GM18861 (cell line): ENCODE measurements around the gene LRRC46.

Source experiments
- ATAC-seq: cut with Tn5 transposase; IDR thresholded peaks from one replicate; pipeline ENCODE4 v1.9.1; 2021; ENCODE audit not compliant: unreplicated experiment

Gene LRRC46

DNA sequence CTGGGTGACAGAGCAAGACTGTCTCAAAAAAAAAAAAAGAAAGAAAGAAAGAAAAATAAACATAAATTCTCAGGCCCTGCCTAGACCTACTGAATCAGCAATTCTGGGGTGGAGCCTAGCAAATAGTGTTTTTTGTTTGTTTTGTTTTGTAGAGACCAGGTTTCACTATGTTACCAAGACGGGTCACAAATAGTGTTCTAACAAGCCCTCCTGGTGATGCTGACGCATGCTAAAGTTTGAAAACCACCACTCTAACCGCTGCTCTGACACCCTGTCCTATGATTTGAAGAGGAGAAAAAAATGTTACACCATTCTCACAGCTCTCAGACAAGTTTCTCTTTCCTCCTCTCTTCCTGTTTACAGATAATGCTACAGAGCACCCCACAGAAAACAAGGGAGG, 1.6 kb upstream of the LRRC46 start:
- no peak for ATAC-seq

GRCh38 chr17:47830396-47831002, 971 bp upstream of the LRRC46 start:
- ATAC-seq = no peak

GRCh38 chr17:47831934-47832327, 461 bp downstream of the LRRC46 start:
- no peak for ATAC-seq

GRCh38 chr17:47834756-47835155, 3.3 kb downstream of the LRRC46 start:
- ATAC-seq = no peak

- no peak for ATAC-seq
These were observed 5.1 kb downstream of the LRRC46 start for GRCh38 chr17:47836601-47837000.

- ATAC-seq = no peak
These were observed 6.0 kb downstream of the LRRC46 start for GRCh38 chr17:47837401-47838039.

GRCh38 chr17:47838636-47839035, 7.2 kb downstream of the LRRC46 start:
- ATAC-seq = no peak

- ATAC-seq = no peak
These were observed 7.6 kb downstream of the LRRC46 start for GRCh38 chr17:47839071-47839470.

DNA sequence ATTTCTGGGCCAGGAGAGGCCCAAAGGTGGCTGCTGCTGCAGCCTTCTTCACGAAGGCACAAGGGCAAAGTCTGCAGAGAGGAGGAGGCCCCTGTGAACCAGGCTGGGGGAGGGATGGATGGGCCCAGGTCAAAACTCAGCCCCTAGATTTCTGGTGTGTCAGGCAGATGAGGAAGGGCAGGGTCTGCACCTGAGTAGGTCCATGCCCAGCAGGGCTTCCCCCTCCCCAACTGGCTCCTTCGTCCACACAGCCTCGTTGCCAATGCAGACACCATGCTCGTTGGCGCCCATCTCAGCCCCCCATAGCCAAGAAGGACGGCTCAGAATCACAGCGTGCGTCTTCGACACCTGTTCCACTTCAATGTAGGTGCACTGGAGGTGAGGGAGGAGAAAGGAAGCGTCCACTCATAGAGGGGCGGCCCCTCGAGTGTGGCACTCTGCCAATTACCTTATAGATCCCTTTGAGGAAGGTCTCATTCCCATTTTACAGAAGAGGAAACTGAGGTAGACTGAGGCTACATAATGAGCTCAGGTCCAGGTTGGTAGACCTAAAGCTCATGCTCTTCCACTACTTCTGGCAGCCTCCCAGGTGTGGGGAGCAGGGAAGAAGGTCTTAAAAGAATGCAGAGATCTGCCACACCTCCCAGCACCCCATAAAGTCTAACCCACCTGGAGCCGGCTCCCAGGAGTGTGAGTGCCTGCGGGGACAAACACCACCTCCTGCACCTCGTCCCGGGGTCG, 8.7 kb downstream of the LRRC46 start:
- no peak for ATAC-seq

GRCh38 chr17:47840742-47841487, 9.4 kb downstream of the LRRC46 start, which contains the start of gene SCRN2:
TSS of gene SCRN2 (minus strand) at chr17:47841273. CDS start at chr17:47840843, 430 bp downstream.
- peak; percentile 69 for ATAC-seq

DNA sequence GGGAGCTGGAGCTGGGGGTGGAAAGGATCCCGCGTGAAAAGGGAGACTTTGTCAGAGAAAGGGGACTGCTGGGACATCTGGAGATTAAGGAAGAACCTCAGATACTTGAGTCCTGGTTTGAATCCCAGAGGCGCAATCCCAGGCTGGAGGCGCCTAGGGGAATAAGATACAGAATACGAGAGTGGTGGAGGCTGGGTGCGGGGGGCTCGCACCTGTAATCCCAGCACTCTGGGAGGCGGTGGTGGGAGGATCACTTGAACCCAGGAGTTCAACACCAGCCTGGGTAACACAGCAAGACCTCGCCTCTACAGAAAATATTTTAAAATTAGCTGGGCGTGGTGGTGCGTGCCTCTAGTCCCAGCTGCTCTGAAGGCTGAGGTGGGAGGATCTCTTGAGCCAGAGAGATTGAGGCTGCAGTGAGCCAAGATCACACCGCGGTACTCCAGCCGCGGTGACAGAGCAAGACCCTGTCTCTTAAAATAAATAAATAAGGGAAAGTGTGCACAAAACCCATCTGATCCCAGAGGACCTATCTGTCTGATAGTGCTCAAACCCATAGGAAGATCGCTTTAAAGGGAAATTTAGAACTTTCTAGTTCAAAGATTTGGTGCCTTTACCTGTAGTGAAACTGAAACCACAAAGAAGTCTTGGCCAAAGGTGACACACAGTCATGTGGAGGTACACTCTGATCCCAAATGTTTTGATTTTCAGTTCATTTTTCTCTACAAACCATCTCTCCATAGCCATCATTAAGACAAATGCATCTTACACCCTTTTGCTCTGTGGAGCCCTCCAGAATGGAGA, 10.2 kb downstream of the LRRC46 start:
- ATAC-seq = no peak

GRCh38 chr17:47843391-47843730, 11.9 kb downstream of the LRRC46 start:
- no peak for ATAC-seq

DNA sequence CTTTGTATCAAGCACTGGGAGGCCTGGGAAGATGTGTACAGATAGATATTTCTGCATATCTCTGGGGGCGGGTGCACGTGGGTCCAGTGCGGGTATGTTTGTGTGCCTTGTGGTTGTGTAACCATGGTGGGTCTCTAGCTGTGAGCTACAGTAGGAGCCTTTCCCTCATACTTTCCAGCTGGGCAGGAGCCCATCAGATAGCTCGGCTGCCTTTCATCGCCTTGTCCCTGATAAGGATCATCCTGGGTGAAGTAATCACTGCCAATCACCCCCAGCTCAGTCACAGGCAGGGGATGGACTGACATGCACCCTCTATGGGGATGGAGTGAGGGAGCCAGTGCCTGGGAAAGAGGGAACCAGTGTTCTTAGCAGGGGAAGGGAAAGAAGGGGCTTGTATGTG, 12.8 kb downstream of the LRRC46 start:
- ATAC-seq = no peak

- ATAC-seq = no peak
These were observed 13.6 kb downstream of the LRRC46 start for GRCh38 chr17:47844814-47845715.

DNA sequence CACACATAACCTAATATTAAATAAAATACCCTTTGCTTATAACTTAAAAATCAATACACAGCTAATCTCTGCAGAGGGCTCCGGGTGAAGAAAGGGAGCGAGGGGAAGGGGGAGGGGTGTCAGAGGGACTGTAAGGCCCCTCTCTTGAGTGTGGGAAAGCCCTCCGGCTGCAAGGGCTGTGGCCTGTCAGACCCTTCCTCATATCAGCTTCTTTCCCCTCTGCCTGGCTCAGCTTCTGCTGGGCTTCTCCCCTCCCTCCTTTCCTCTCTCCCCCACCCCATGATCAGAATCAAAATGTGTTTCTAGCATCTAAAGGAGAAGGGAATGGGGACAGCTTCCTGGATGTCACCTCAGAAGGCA, 14.2 kb downstream of the LRRC46 start:
- ATAC-seq = no peak

DNA sequence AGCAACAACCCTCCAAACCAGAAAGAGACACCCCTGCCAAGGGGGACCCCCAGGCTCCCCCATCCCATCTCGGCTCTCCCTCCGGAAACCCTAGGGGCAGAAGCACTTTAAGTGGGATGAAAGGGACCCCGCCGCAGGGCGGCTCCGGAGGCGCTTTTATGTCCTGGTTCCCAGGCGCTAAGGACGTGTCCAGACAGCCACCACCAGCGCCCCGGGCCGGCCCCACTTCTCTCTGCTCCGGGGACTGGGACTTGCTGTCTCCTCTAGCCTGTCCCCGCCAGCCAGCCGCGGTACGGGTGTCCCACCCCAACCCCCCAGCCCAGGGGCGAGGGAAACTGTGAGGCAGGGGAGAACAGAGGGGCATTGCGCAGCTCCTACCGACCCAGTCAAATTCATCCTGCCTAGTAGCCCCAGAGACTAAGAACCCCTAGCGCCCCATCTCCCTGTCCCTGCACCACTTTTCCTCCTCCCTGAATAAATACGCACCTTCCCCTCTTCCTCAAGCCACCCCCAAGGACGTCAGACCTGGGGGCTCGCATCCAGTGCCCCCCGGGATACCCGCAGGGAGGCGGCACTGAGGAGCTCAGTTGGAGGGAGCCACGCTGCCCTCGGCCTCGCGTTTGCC, 15.4 kb downstream of the LRRC46 start:
- ATAC-seq = no peak

GRCh38 chr17:47847341-47848197, 16.1 kb downstream of the LRRC46 start:
- ATAC-seq = no peak

DNA sequence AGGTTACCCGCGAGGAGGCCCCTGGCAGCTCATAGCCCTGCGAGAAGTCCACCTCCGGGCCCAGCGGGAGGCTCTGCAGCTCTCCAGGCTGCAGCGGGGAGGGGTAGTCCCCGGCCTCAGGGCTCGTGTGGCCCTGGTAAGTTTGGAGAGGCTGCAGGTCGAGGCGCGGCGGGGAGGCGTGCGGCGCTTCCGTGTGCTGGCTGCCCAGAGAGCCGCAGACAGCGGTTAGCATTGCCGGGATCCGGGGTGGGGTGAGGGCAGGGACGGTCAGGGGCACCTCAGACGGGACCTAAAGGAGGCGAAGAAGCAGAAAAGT, 16.7 kb downstream of the LRRC46 start:
- no peak for ATAC-seq

DNA sequence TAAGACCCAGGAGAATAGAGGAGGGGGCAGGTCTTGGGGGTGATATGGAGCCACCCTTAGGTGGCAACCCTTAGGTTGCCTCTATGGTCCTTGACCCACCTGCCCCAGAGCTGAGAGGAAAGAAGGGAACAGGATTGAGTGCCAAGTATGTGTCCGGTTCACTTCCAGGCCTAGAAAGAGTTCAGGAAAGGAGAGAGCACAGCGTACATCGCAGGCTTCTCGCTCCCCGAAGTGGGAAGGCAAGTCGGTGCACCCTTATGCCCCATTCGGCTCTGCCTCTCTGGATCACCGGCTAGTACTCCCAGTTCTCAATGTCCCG, 18.9 kb downstream of the LRRC46 start:
- no peak for ATAC-seq
